NCI-H526 treated with DMSO at 0.1 percent for 48 hours (cell line): ENCODE data around the gene DLG2.
A peak's percentile ranks its signal among the peaks of the same experiment; 100 is the strongest.

Source experiments
- DNase-seq: peaks from one replicate; lab custom pipeline; 2025; lab: John Stamatoyannopoulos, UW

The DLG2 gene

DNA sequence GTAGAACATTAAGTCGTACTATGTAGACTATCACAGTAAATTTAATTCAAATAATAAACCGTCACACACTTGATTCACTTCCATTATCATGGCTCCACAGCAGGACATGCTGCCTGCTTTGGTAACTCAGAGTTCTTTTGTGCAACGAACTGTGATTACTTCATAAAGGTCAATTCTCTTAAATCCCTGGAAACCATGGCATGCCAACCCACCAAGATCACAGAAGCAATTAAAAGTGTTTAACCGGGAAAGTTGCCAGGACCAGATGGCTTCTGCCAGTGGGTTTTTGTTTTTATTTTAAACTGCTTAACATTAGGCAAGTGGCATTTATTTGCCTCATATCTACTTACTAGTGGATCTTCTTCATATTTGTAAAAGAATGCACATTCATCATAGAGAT, 1162.1 kb downstream of the DLG2 start:
- DNase-seq = no peak

DNA sequence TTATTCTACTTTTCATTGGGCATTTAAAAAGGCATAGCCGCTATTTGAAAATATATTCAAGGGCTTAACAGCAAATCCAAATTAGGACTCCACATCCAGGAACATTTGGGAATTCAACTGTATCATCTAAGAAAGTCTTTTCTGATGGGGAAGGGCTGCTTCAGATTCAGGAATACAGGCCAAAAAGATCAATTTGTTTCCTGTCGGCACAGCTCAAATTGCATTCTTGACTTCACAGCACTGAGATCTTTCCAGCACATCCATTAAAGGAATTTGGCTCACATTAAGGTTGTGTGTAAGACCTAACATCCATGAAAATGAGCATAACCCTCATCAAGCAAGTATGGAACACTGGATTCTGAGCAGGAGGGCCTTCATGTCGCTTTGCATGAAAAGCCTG, 1171.5 kb downstream of the DLG2 start:
- DNase-seq = no peak

- no peak for DNase-seq
Measured at GRCh38 chr11:84452211-84452610, 1174.9 kb downstream of the DLG2 start.

GRCh38 chr11:84438565-84438964, 1188.6 kb downstream of the DLG2 start:
- DNase-seq = no peak

DNA sequence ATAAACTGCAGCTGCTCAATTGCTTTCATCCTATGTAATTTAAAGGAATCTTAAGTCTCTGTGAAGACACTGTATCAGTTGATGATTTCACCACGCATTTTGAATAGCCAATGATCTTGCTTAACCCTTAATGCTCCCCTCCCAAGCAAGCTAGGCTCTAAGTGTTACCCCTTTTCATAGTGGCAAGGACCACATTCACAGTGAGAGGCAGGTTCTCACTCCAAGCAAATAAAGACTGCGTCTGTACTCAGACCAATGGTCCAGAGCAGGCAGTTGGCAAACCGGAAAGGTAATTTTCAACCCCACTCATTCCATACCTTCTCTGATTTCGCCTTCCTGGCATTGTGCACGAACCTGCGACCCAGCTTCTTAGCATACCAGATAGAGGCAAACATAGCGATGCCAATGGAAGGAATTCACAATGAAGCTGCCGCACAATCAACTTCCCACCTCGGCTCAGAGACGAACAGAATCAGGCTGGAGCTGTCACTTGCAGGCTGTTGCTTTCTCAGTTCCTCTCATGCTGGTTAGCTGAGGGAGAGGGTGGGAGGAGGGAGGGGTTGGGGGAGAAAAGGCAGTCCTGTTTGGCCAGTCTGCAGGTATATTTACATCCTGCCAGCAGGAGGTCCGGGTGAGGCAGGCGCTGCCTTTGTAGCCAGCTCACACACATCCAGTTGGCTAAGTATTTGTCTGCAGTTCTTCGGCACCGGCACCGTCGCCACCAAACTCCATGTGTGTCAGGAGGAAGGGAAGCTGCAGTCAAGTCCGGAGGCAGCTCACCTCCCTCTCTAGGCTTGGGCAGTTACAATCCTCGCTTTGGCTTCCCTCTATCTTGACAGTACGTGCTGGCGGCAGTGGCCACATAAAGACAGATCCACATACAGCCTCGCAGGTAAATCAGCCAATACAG, 1189.8 kb downstream of the DLG2 start:
- peak; percentile 92 for DNase-seq

DNA sequence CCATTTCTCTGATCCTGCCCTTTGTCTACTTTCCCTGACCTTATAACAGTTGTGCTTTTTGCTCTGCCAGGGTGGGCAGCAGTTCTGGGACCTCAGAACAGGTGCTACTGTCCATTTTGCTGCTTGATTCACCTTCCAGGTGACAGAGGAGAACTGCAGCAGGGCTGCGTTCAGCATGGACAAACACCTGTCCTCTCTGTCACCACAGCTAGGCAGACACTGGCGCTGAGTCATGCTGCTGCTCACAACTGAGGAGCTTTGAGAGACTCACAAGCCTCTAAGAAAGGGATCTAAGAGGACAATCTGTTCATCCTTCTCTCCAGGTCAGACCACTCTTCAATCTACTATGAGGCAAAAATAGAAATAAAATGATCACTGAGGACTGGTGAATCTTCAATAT, 1196.5 kb downstream of the DLG2 start:
- DNase-seq = peak; percentile 14

DNA sequence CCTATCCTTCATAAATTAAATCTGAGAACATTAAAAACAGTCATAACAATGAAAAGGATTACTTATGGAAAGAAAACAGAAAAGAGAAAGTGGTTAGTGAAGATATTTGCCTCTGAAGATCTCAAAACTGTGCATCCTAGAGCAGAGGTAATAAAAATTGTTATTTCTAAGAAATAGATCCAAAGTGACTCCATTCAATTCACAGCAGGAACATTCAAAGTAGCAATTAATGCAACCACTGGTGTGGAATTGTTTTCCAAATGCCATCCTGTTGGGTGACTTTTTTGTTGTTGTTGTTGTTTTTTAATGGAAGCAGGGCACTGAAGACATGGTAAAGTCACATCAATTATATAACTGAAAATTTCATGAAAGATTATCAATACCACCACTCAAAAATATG, 1201.5 kb downstream of the DLG2 start:
- no peak for DNase-seq

DNA sequence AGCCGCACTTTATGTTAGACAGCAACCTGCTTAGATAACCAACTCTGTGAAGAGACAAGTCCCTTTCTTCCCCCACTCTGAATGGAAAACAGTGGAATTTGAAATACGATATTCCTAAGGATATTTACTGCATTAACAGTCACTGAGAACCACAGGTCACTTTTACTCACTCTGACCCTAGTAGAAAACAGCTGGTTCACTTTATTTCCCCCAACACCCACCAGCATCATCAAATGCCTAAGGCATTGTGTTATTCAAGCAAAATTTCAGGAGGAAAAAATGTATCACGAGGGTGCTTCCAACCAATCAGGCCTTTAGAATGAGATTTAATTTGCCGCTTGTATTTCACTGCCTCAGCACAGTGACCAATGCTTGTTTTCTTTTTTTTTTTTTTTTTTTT, 1206.9 kb downstream of the DLG2 start:
- peak; percentile 93 for DNase-seq

DNA sequence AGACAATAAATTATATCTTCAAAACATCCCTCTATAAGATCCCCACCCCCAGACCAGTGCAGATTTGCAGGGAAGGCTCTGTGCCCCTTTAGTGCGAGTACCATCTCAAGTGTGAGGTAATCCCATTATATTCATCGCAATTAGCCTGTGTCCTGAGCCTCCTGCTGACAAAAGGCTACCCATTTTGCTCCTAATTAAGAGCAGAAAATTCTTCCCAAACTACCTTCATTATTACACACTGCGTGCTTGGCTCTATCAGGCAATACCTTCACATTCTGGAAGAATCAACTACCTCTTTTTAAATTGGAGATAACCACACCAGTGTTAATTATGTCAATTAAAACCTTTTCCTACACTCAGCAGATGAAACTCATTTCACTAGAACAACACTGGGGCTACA, 1207.5 kb downstream of the DLG2 start:
- DNase-seq = no peak

GRCh38 chr11:84414920-84415319, 1212.2 kb downstream of the DLG2 start:
- peak; percentile 92 for DNase-seq

- peak; percentile 7 for DNase-seq
Measured at GRCh38 chr11:84413549-84413948, 1213.6 kb downstream of the DLG2 start.

DNA sequence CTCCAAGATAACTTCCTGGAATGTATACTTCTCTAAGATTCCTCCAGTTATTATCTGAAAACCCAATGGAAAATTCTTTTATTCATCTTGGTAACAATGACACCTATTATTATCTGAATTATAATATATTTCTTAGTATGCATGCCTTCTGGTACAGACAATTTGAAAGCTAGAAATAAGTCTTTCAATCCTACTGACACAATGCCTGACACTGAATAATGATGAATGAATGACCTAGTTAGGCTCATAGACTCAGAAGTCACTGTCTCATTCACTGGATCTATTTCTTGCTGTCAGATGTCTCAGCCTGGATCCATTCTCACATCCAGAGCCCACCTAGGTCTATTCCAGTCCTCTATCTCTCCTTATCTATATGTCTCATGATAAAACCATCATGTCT, 1214.3 kb downstream of the DLG2 start:
- no peak for DNase-seq

GRCh38 chr11:84408946-84409411, 1218.2 kb downstream of the DLG2 start:
- DNase-seq = no peak

DNA sequence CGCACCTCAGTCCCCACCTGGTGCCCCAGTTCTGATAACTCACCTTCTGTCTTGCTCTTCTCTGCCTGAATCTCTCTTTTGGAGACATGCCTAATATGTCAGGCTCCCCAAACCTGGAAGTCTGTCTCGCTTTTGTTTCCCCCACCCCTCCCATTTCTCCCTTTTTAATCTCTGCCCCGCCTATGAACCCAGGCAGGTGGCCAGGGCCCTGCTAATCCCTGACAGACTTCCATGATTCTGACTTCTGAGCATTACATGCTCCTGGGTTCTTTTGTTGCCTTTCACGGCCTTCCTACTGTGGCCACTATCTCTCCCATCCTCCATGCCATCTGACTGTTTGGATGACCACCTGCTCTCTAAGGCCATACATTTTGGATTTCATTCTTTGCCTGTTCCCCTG, 1220.1 kb downstream of the DLG2 start:
- no peak for DNase-seq

DNA sequence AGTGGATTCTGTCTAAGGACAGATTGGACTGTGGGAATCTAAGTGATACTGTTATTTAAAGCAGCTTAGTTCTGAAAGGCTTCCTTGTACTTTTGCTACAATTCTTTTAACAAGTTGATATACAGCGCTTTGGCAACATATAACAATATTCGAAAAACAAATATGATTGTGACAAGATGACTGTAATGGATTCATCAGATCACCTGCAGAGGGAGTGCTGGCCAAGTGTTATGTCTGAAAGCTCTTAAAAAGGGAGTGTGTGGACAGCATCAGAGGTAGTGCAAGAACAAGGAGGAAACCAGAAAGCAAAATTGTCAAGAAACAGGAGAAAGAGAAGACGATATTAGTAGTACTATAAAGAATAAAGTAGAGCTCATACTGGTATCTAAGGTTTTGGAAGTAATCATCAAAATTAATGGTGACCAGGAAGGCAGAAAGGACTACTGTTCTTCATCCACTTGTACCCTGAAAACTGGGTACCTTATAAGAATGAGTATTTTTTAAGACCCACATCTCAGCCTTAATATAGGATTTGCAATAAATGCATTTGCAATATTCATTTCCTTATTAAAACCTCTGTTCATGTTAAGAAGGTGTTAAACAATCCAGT, 1229.0 kb downstream of the DLG2 start:
- peak; percentile 72 for DNase-seq

GRCh38 chr11:84396521-84396920, 1230.6 kb downstream of the DLG2 start:
- no peak for DNase-seq

- DNase-seq = peak; percentile 19
Measured at GRCh38 chr11:84390441-84391078, 1236.6 kb downstream of the DLG2 start.

DNA sequence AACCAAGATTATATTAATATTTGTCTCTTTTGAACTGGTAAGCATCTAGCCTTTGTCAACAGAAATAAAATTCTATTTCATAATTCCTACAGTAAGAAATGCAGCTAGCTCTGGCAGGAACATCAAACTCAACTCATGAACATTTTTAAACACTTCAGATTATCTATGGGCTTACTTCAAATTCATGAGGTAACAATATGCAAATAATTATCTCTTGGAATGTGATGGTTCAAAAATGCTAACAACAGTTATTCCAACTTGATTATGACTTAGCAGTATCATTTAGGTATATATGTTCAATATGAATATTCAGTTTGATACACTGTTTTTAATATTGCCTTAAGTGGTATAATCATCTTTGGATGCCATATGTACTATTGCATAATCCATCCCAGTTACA, 1237.4 kb downstream of the DLG2 start:
- DNase-seq = no peak

GRCh38 chr11:84384731-84385130, 1242.4 kb downstream of the DLG2 start:
- DNase-seq = peak; percentile 60

- no peak for DNase-seq
Measured at GRCh38 chr11:84383576-84383975, 1243.6 kb downstream of the DLG2 start.

DNA sequence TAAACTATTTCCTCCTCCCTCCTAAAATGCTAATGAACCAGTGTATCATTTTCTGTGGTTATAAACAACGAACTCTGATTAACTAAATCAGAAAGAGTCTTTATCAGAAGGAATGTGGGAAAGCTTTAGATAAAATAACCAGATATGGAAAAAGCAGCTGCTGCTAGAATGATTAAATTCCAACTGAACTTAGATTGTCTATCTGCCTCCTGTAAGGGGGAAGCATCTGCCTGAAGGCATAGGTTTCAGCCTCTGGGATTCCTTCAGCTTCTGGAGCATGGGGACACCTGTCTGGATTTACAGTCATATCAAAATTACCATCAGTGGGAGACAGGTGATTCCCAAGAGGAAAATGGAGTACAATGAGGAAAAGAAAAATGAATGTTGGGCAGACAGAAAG, 1245.5 kb downstream of the DLG2 start:
- no peak for DNase-seq

GRCh38 chr11:84372381-84372950, 1254.7 kb downstream of the DLG2 start:
- no peak for DNase-seq

- DNase-seq = no peak
Measured at GRCh38 chr11:84358034-84358433, 1269.1 kb downstream of the DLG2 start.
